ENCODE data around the gene CNKSR3.

The CNKSR3 gene

GRCh38 chr6:154360476-154360875 lies 150.0 kb downstream of the CNKSR3 start:
- no peak for DNase-seq
- no peak overlapping the region for H3K4me3 ChIP-seq (ENCODE audit: low read depth, low read length)
- no peaks in the 10 kb centered on the region for H3K9me3 ChIP-seq (ENCODE audit: severe bottlenecking)
- no peak for TF ChIP-seq CTCF (IDR thresholded peaks at IDR 0.05; ENCODE audit: low read depth, low read length)
- no peaks in the 10 kb centered on the region for H3K27me3 ChIP-seq (ENCODE audit: insufficient read depth, low read depth, severe bottlenecking)
- H3K36me3 ChIP-seq = no peaks in the 10 kb centered on the region
- no peak overlapping the region for H3K27ac ChIP-seq

- DNase-seq = no peak
- TF ChIP-seq CTCF (IDR thresholded peaks at IDR 0.05; ENCODE audit: low read depth, low read length) = no peak
- Histone ChIP-seq H3K27ac (no peak overlapping the region), H3K9me3 (ENCODE audit: severe bottlenecking) (no peaks in the 10 kb centered on the region), H3K36me3 (no peaks in the 10 kb centered on the region), H3K4me3 (ENCODE audit: low read depth, low read length) (no peak overlapping the region), H3K27me3 (ENCODE audit: insufficient read depth, low read depth, severe bottlenecking) (no peaks in the 10 kb centered on the region)
Measured at GRCh38 chr6:154359679-154360078, 150.8 kb downstream of the CNKSR3 start.

- DNase-seq = no peak
- no peak overlapping the region for H3K27ac ChIP-seq
- H3K4me3 ChIP-seq (ENCODE audit: low read depth, low read length) = no peak overlapping the region
- H3K27me3 ChIP-seq (ENCODE audit: insufficient read depth, low read depth, severe bottlenecking) = no peaks in the 10 kb centered on the region
- H3K9me3 ChIP-seq (ENCODE audit: severe bottlenecking) = no peaks in the 10 kb centered on the region
- H3K36me3 ChIP-seq = no peaks in the 10 kb centered on the region
- TF ChIP-seq CTCF (IDR thresholded peaks at IDR 0.05; ENCODE audit: low read depth, low read length) = no peak
Measured at GRCh38 chr6:154359161-154359574, 151.3 kb downstream of the CNKSR3 start.

- no peak overlapping the region for H3K4me3 ChIP-seq (ENCODE audit: low read depth, low read length)
- DNase-seq = no peak
- H3K9me3 ChIP-seq (ENCODE audit: severe bottlenecking) = no peaks in the 10 kb centered on the region
- no peaks in the 10 kb centered on the region for H3K36me3 ChIP-seq
- H3K27ac ChIP-seq = no peak overlapping the region
- no peaks in the 10 kb centered on the region for H3K27me3 ChIP-seq (ENCODE audit: insufficient read depth, low read depth, severe bottlenecking)
- TF ChIP-seq CTCF (IDR thresholded peaks at IDR 0.05; ENCODE audit: low read depth, low read length) = no peak
Measured at GRCh38 chr6:154358019-154358545, 152.4 kb downstream of the CNKSR3 start.

GRCh38 chr6:154356690-154357089 lies 153.8 kb downstream of the CNKSR3 start, which contains the start of gene IPCEF1:
Gene IPCEF1, minus strand, starts transcription at chr6:154356803. Its CDS starts 90,856 bp downstream, at chr6:154265947.
- Histone ChIP-seq H3K36me3 (no peaks in the 10 kb centered on the region), H3K27me3 (ENCODE audit: insufficient read depth, low read depth, severe bottlenecking) (no peaks in the 10 kb centered on the region), H3K4me3 (ENCODE audit: low read depth, low read length) (no peak within 1 kb of the TSS), H3K9me3 (ENCODE audit: severe bottlenecking) (no peaks in the 10 kb centered on the region), H3K27ac (no peak within 1 kb of the TSS)
- TF ChIP-seq CTCF (IDR thresholded peaks at IDR 0.05; ENCODE audit: low read depth, low read length) = no peak
- DNase-seq = no peak

GRCh38 chr6:154356113-154356512 lies 154.4 kb downstream of the CNKSR3 start:
- H3K9me3 ChIP-seq (ENCODE audit: severe bottlenecking) = no peaks in the 10 kb centered on the region
- H3K27me3 ChIP-seq (ENCODE audit: insufficient read depth, low read depth, severe bottlenecking) = no peaks in the 10 kb centered on the region
- H3K36me3 ChIP-seq = no peaks in the 10 kb centered on the region
- no peak overlapping the region for H3K4me3 ChIP-seq (ENCODE audit: low read depth, low read length)
- no peak for TF ChIP-seq CTCF (IDR thresholded peaks at IDR 0.05; ENCODE audit: low read depth, low read length)
- H3K27ac ChIP-seq = no peak overlapping the region
- DNase-seq = no peak

All from WERI-Rb-1 (cell line).